Activated CD4-positive, alpha-beta T cell treated with anti-CD3 and anti-CD28 coated beads for 36 hours (primary cell): Measurements from ENCODE around the gene CMKLR1. TPM values are rescaled to one million over a fixed set of nuclear protein-coding genes. Genes with fewer than 3 reads are reported as not detected.

Experiments
- ATAC-seq: fragments of 200-7000 bp; cut with Tn5 transposase; one replicate; pipeline ENCODE4 v1.10.0; 2021; ENCODE audit warnings: mild to moderate bottlenecking, moderate library complexity
- CTCF ChIA-PET: fragments of 350-600 bp; sonication (Branson Sonifier 250); formaldehyde crosslinking; loops from one replicate; lab custom pipeline; 2021; ENCODE audit warnings: antibody characterized with exemption; lab: Charles Lee
- POLR2A ChIA-PET: fragments of 350-600 bp; sonication (Branson Sonifier 250); formaldehyde crosslinking; loops from one replicate; lab custom pipeline; 2021; ENCODE audit warnings: antibody characterized with exemption, inconsistent platforms; lab: Charles Lee
- DNase-seq: peaks from one replicate; pipeline ENCODE4 v3.0.0-alpha.2; 2020
- H3K27ac Mint-ChIP-seq: one replicate; pipeline ENCODE4 v1.8.0; 2021; ENCODE audit warnings: mixed read lengths
- H3K27me3 Mint-ChIP-seq: one replicate; pipeline ENCODE4 v1.8.0; 2021; ENCODE audit warnings: mixed read lengths
- H3K36me3 Mint-ChIP-seq: one replicate; pipeline ENCODE4 v1.8.0; 2021; ENCODE audit warnings: low read depth, mixed read lengths
- H3K4me1 Mint-ChIP-seq: one replicate; pipeline ENCODE4 v1.8.0; 2021; ENCODE audit warnings: mixed read lengths
- H3K4me3 Mint-ChIP-seq: one replicate; pipeline ENCODE4 v1.8.0; 2021; ENCODE audit warnings: mild to moderate bottlenecking, moderate library complexity, mixed read lengths
- H3K9me3 Mint-ChIP-seq: one replicate; pipeline ENCODE4 v1.8.0; 2021; ENCODE audit warnings: low read depth, mixed read lengths
- intact Hi-C, 2 experiments: fragments of 100-400 bp; cut with DNase I in 1 of 2; cut with micrococcal nuclease in 1 of 2; formaldehyde crosslinking; loops; one replicate each; pipeline versions ENCODE4 v1.14.2 to v1.15.1; 2022 to 2024; cut with DNase I, micrococcal nuclease
- total RNA-seq, 2 experiments: library from RNA; stranded (reverse); gene quantifications; one replicate each; pipeline ENCODE4 v1.2.3, GENCODE V29; 2021

The CMKLR1 gene
- total RNA-seq, 2 experiments from 2014 or later, result not detected

- H3K27me3 Mint-ChIP-seq, result peaks cover 7% of the 10 kb centered on the region
- DNase-seq (no peak), ATAC-seq (no peak)
- H3K36me3 Mint-ChIP-seq, result no peaks in the 10 kb centered on the region
- no peak overlapping the region for H3K4me3 Mint-ChIP-seq
- peaks cover 3% of the 10 kb centered on the region for H3K9me3 Mint-ChIP-seq
- ChIA-PET CTCF (no interaction called here), POLR2A (no interaction called here)
- intact Hi-C loops, result no loop called here
- peaks cover 29% of the 10 kb centered on the region for H3K4me1 Mint-ChIP-seq
- H3K27ac Mint-ChIP-seq, result no peak overlapping the region
These were observed 37.1 kb downstream of the CMKLR1 start for GRCh38 chr12:108302016-108302402.

DNA sequence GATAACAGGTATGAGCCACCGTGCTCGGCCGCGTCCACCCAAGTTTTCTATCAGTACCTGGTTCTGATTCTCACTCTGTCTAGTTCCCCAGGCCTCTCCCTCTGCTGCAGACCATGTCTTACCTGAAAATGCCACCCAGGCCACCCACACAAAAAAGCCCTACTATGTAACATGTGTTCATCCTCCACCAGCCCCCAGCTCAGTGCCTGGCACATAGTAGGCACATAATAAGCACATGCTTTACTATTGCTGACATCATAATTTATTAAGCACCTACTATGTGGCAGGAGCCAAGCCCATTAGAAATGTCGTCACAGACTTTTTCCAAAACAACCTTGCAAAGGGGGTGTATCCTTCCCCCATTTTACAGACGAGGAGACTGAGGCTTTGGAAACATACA is 37.8 kb downstream of the CMKLR1 start:
- Mint-ChIP-seq H3K27me3 (peaks cover 5% of the 10 kb centered on the region), H3K27ac (no peak overlapping the region), H3K4me1 (peaks cover 27% of the 10 kb centered on the region), H3K36me3 (no peaks in the 10 kb centered on the region), H3K9me3 (peaks cover 3% of the 10 kb centered on the region), H3K4me3 (no peak overlapping the region)
- ChIA-PET CTCF (no interaction called here), POLR2A (no interaction called here)
- no peak for DNase-seq
- intact Hi-C loops, result no loop called here
- no peak for ATAC-seq

- intact Hi-C loops, result no loop called here
- ChIA-PET POLR2A (no interaction called here), CTCF (no interaction called here)
- H3K27me3 Mint-ChIP-seq, result no peaks in the 10 kb centered on the region
- no peak for DNase-seq
- H3K27ac Mint-ChIP-seq, result no peak overlapping the region
- no peak overlapping the region for H3K4me3 Mint-ChIP-seq
- peaks cover 3% of the 10 kb centered on the region for H3K9me3 Mint-ChIP-seq
- peaks cover 17% of the 10 kb centered on the region for H3K4me1 Mint-ChIP-seq
- ATAC-seq, result no peak
- H3K36me3 Mint-ChIP-seq, result no peaks in the 10 kb centered on the region
These were observed 39.0 kb downstream of the CMKLR1 start for GRCh38 chr12:108299980-108300696.

DNA sequence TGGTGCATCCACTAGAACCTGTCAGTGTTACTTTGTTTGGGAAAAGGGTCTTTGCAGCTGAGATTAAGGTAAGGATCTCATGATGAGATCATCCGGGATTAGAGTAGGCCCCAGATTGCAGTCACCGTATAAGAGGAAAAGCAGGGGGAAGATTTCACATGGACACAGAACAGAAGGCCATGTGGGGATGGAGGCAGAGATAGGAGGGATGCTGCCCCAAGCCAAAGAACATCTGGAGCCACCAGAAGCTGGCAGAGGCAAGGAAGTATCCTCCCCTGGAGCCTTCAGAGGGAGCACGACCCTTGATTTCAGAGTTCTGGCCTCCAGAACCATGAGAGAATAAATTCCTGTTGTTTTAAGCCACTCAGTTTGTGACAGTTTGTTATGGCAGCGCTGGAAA is 39.6 kb downstream of the CMKLR1 start:
- Mint-ChIP-seq H3K9me3 (peaks cover 3% of the 10 kb centered on the region), H3K36me3 (no peaks in the 10 kb centered on the region), H3K4me1 (peaks cover 16% of the 10 kb centered on the region), H3K4me3 (no peak overlapping the region), H3K27me3 (no peaks in the 10 kb centered on the region), H3K27ac (no peak overlapping the region)
- DNase-seq (no peak), ATAC-seq (no peak)
- POLR2A ChIA-PET, result no interaction called here
- intact Hi-C loops, result no loop called here
- CTCF ChIA-PET, result no interaction called here

DNA sequence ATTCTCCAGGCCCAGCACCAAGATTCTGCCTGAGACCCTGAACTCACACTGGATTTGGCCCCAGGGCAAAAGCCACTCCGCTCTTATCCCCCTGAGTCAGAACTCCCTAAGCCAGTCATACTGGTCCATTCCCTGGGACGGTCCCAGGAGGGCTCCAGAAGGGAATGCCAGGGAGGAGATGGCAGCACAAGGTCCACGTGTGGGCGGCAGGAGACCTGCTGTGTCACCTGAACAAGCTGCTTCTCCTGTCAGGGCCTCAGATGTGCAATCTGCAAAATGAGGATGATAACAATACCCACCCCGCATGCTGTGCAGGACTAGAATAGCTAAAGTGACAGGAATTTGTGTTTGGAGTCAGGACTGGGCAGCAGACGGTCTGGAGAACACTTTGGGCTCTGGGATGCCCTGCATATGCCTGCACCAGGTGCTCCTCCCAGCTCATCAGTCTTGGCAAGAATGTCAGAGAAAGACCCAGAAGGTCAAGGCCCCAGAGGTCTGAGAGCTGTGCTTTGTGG is 40.3 kb downstream of the CMKLR1 start:
- DNase-seq, result no peak
- POLR2A ChIA-PET, result no interaction called here
- Mint-ChIP-seq H3K27me3 (no peaks in the 10 kb centered on the region), H3K27ac (no peak overlapping the region), H3K4me1 (peaks cover 16% of the 10 kb centered on the region), H3K4me3 (no peak overlapping the region), H3K9me3 (peaks cover 3% of the 10 kb centered on the region), H3K36me3 (no peaks in the 10 kb centered on the region)
- CTCF ChIA-PET, result interaction anchor here (0.7 to 1.8 kb wide), 4 partner anchors 9 to 180 kb away, joined by 3 to 5 read pairs (median 4); no protein-coding TSS in a partner anchor
- ATAC-seq, result no peak
- intact Hi-C loops, result no loop called here

DNA sequence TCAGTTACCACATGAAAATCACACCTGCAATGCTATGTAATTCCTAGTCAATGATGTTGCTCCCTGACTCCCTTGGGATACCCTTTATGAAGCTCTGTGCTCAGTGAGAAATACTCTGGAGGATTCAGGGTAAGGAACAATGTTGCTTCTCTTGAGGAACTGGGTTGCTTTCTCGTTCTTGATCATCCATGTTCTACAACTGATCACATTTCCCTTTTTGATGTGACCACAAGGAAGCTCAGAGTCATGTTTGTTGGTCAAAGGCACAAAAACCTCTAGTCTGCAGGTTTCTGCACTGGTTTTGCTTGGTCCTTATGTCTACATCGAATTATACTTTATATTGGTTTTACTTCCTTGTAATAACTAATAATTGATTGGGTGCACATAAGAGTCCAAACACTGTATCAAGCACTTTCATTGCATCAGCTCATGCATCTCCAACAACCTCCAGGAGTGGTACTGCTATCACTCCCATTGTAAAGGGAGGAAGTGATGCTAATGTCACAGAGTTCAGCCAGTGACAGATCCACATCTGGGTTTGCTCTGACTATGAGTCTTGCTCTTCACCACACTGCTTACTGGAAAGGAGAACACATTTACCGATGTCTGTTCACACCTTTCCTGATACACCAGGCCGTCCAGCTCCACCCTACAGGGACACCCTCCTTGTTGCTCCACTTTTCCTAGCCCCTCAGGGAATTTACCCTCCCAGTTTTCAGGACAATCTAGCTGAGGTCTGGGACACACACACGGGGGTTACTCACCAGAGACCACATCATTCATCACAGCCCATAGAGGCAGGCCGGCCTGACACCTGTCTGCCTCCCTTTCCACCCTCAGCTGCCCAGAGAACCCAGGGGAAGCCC is 41.0 kb downstream of the CMKLR1 start:
- H3K27ac Mint-ChIP-seq, result peak overlapping the region; percentile 26
- no peak for DNase-seq
- ChIA-PET CTCF (interaction anchor here (0.7 to 1.8 kb wide), 4 partner anchors 9 to 181 kb away, joined by 3 to 5 read pairs (median 4); no protein-coding TSS in a partner anchor), POLR2A (no interaction called here)
- H3K36me3 Mint-ChIP-seq, result no peaks in the 10 kb centered on the region
- intact Hi-C loops, result no loop called here
- peaks cover 16% of the 10 kb centered on the region for H3K4me1 Mint-ChIP-seq
- peak; percentile 80 for ATAC-seq
- peaks cover 3% of the 10 kb centered on the region for H3K9me3 Mint-ChIP-seq
- no peaks in the 10 kb centered on the region for H3K27me3 Mint-ChIP-seq
- H3K4me3 Mint-ChIP-seq, result no peak overlapping the region

- H3K27ac Mint-ChIP-seq, result peak overlapping the region; percentile 26
- ChIA-PET POLR2A (no interaction called here), CTCF (interaction anchor here (1.8 kb wide), 1 partner anchor 10 kb away, joined by 5 read pairs; no protein-coding TSS in a partner anchor)
- no peaks in the 10 kb centered on the region for H3K36me3 Mint-ChIP-seq
- no peaks in the 10 kb centered on the region for H3K27me3 Mint-ChIP-seq
- intact Hi-C loops, result no loop called here
- H3K9me3 Mint-ChIP-seq, result peaks cover 3% of the 10 kb centered on the region
- ATAC-seq (no peak), DNase-seq (no peak)
- H3K4me1 Mint-ChIP-seq, result peaks cover 16% of the 10 kb centered on the region
- no peak overlapping the region for H3K4me3 Mint-ChIP-seq
These were observed 41.7 kb downstream of the CMKLR1 start for GRCh38 chr12:108297424-108297823.

- Mint-ChIP-seq H3K36me3 (no peaks in the 10 kb centered on the region), H3K4me1 (peaks cover 16% of the 10 kb centered on the region), H3K9me3 (peaks cover 3% of the 10 kb centered on the region), H3K27me3 (no peaks in the 10 kb centered on the region), H3K27ac (no peak overlapping the region), H3K4me3 (no peak overlapping the region)
- ChIA-PET POLR2A (no interaction called here), CTCF (interaction anchor here (0.6 kb wide), 1 partner anchor 653 kb away, joined by 3 read pairs; no protein-coding TSS in a partner anchor)
- intact Hi-C loops, result no loop called here
- DNase-seq (no peak), ATAC-seq (no peak)
These were observed 42.2 kb downstream of the CMKLR1 start for GRCh38 chr12:108296945-108297344.

- intact Hi-C loops, result no loop called here
- POLR2A ChIA-PET, result no interaction called here
- H3K27ac Mint-ChIP-seq, result no peak overlapping the region
These were observed 43.5 kb downstream of the CMKLR1 start for GRCh38 chr12:108295641-108296040.

GRCh38 chr12:108289350-108290161 is 49.6 kb downstream of the CMKLR1 start:
- ATAC-seq, result no peak

More at GRCh38 chr12:108295641-108296040, 43.5 kb downstream of the CMKLR1 start:
- H3K9me3 Mint-ChIP-seq, result no peaks in the 10 kb centered on the region
- DNase-seq (no peak), ATAC-seq (no peak)
- H3K4me3 Mint-ChIP-seq, result no peak overlapping the region
- H3K27me3 Mint-ChIP-seq, result no peaks in the 10 kb centered on the region
- CTCF ChIA-PET, result interaction anchor here (0.6 kb wide), 1 partner anchor 647 kb away, joined by 4 read pairs; no protein-coding TSS in a partner anchor
- H3K36me3 Mint-ChIP-seq, result no peaks in the 10 kb centered on the region
- H3K4me1 Mint-ChIP-seq, result peaks cover 13% of the 10 kb centered on the region

GRCh38 chr12:108287227-108287626 is 51.9 kb downstream of the CMKLR1 start:
- no peaks in the 10 kb centered on the region for H3K9me3 Mint-ChIP-seq
- H3K27ac Mint-ChIP-seq, result no peak overlapping the region
- DNase-seq (no peak), ATAC-seq (no peak)
- ChIA-PET POLR2A (no interaction called here), CTCF (interaction anchor here (1.2 kb wide), 1 partner anchor 11 kb away, joined by 5 read pairs; no protein-coding TSS in a partner anchor)
- H3K27me3 Mint-ChIP-seq, result peaks cover 3% of the 10 kb centered on the region
- no peak overlapping the region for H3K4me3 Mint-ChIP-seq
- intact Hi-C loops, result no loop called here
- no peaks in the 10 kb centered on the region for H3K36me3 Mint-ChIP-seq
- peaks cover 8% of the 10 kb centered on the region for H3K4me1 Mint-ChIP-seq

More at GRCh38 chr12:108289350-108290161, 49.6 kb downstream of the CMKLR1 start:
- no peak for DNase-seq
- H3K36me3 Mint-ChIP-seq, result no peaks in the 10 kb centered on the region
- POLR2A ChIA-PET, result no interaction called here
- CTCF ChIA-PET, result interaction anchor here (0.7 to 1.2 kb wide), 2 partner anchors 9 to 299 kb away, joined by 3 to 4 read pairs; no protein-coding TSS in a partner anchor
- no peaks in the 10 kb centered on the region for H3K9me3 Mint-ChIP-seq
- H3K4me1 Mint-ChIP-seq, result no peaks in the 10 kb centered on the region
- H3K27me3 Mint-ChIP-seq, result peaks cover 3% of the 10 kb centered on the region
- intact Hi-C loops, result no loop called here
- no peak overlapping the region for H3K27ac Mint-ChIP-seq
- no peak overlapping the region for H3K4me3 Mint-ChIP-seq
